HCT116 (cell line): ENCODE results near the gene MINDY4. TPM values are rescaled to one million over a fixed set of nuclear protein-coding genes. Genes with fewer than 3 reads are reported as not detected.

Experiments used
- ATAC-seq: fragments of 200-7000 bp; cut with Tn5 transposase; 2 replicates; pipeline ENCODE4 v1.9.1; 2020; ENCODE audit warnings: mild to moderate bottlenecking, moderate library complexity
- BruUV-seq: library from RNA; stranded (reverse); fragments of 400-500 nt; replicated peaks from 2 replicates; lab custom pipeline; 2021; lab: Mats Ljungman, UMichigan
- CTCF ChIA-PET: fragments of 300-600 bp; sonication (Branson Sonifier 250); formaldehyde crosslinking; loops from one replicate; lab custom pipeline; 2021; ENCODE audit warnings: antibody characterized with exemption; lab: Charles Lee
- POLR2A ChIA-PET: fragments of 300-600, 350-600 bp; sonication (Branson Sonifier 250); formaldehyde crosslinking; loops from one replicate; lab custom pipeline; 2021; ENCODE audit warnings: antibody characterized with exemption; lab: Charles Lee
- RAD21 ChIA-PET, 2 experiments: fragments of 300-600 bp; sonication (Branson Sonifier 250); formaldehyde crosslinking; loops; one replicate each; lab custom pipeline; 2023; ENCODE audit warnings: low total read pairs in 2 of 2; ENCODE audit not compliant: uncharacterized antibody in 2 of 2, unreplicated experiment in 2 of 2, low non-redundant PET in 1 of 2; lab: Charles Lee
- DNase-seq: peaks from one replicate; pipeline ENCODE4 v3.0.0-alpha.2; 2010; ENCODE audit warnings: low read depth, low spot score
- H2AFZ ChIP-seq: fragments of 200-600 bp; shearing (Covaris generic), sonication (generic); 2 replicates; pipeline ENCODE4 v1.6.1; 2017; ENCODE audit warnings: low read depth, mixed run types, mixed read lengths, antibody characterized with exemption, low read length; ENCODE audit not compliant: poor library complexity, severe bottlenecking
- H3K27ac ChIP-seq: 2 replicates; pipeline ENCODE4 v1.5.1; 2012; ENCODE audit warnings: low read depth, low read length
- H3K27me3 ChIP-seq: fragments of 200-600 bp; sonication (generic); 2 replicates; pipeline ENCODE4 v1.6.1; 2016; ENCODE audit warnings: mixed run types, low read length, mixed read lengths; ENCODE audit not compliant: insufficient read depth
- H3K36me3 ChIP-seq, 2 experiments: fragments of 200-500 bp in 1 of 2; fragments of 200-600 bp in 1 of 2; sonication (Bioruptor generic) in 1 of 2; sonication (generic) in 1 of 2; 2 replicates each; pipeline versions ENCODE4 v1.5.1 to v1.6.1; 2014 to 2016; ENCODE audit warnings: low read length in 2 of 2, inconsistent platforms in 1 of 2, mixed read lengths in 1 of 2, mixed run types in 1 of 2; ENCODE audit not compliant: insufficient read depth in 2 of 2, control insufficient read depth in 1 of 2
- H3K4me1 ChIP-seq, 2 experiments: fragments of 200-600 bp in 1 of 2; sonication (generic) in 1 of 2; 2 replicates each; pipeline versions ENCODE4 v1.5.1 to v1.6.1; 2012 to 2017; ENCODE audit warnings: low read length in 2 of 2, inconsistent platforms in 1 of 2, mild to moderate bottlenecking in 1 of 2, mixed read lengths in 1 of 2, mixed run types in 1 of 2, moderate library complexity in 1 of 2; ENCODE audit not compliant: insufficient read depth in 2 of 2, control insufficient read depth in 1 of 2
- H3K4me2 ChIP-seq: fragments of 200-600 bp; sonication (generic); 2 replicates; pipeline ENCODE4 v1.6.1; 2017; ENCODE audit warnings: mixed run types, low read length, mixed read lengths
- H3K4me3 ChIP-seq, 2 experiments: fragments of 200-600 bp in 1 of 2; sonication (generic) in 1 of 2; replicated peaks in 1 of 2; 2 replicates each; pipeline ENCODE4 v1.5.1; 2011 to 2016; ENCODE audit warnings: low read length in 2 of 2, control low read depth in 1 of 2, low read depth in 1 of 2, mild to moderate bottlenecking in 1 of 2, mixed read lengths in 1 of 2, mixed run types in 1 of 2
- H3K79me2 ChIP-seq: fragments of 200-600 bp; sonication (generic); 2 replicates; pipeline ENCODE4 v1.6.1; 2017; ENCODE audit warnings: mild to moderate bottlenecking, mixed run types, low read length, moderate library complexity, mixed read lengths; ENCODE audit not compliant: insufficient read depth
- H3K9ac ChIP-seq: fragments of 200-600 bp; sonication (generic); 2 replicates; pipeline ENCODE4 v1.6.1; 2016; ENCODE audit warnings: low read length, mixed read lengths
- H3K9me2 ChIP-seq: fragments of 200-600 bp; sonication (generic), shearing (Covaris generic); 2 replicates; pipeline ENCODE4 v1.6.1; 2017; ENCODE audit warnings: mixed run types, mild to moderate bottlenecking, moderate library complexity; ENCODE audit not compliant: insufficient read depth
- H3K9me3 ChIP-seq, 2 experiments: fragments of 200-500 bp in 1 of 2; fragments of 200-600 bp in 1 of 2; sonication (Bioruptor generic) in 1 of 2; sonication (generic) in 1 of 2; 2 replicates each; pipeline ENCODE4 v1.6.1; 2014 to 2017; ENCODE audit warnings: low read length in 2 of 2, mixed read lengths in 2 of 2, inconsistent platforms in 1 of 2, low read depth in 1 of 2, mild to moderate bottlenecking in 1 of 2, mixed run types in 1 of 2, moderate library complexity in 1 of 2; ENCODE audit not compliant: control insufficient read depth in 1 of 2, insufficient read depth in 1 of 2
- H4K20me1 ChIP-seq: fragments of 200-600 bp; sonication (generic), shearing (Covaris generic); 2 replicates; pipeline ENCODE4 v1.6.1; 2017; ENCODE audit warnings: mixed run types, mild to moderate bottlenecking, moderate library complexity; ENCODE audit not compliant: insufficient read depth
- ATF3 ChIP-seq: IDR thresholded peaks from 2 replicates; pipeline ENCODE4 v1.6.1; 2012
- MAX ChIP-seq: IDR thresholded peaks from 2 replicates; pipeline ENCODE4 v1.6.1; 2012
- POLR2A ChIP-seq: IDR thresholded peaks from 2 replicates; pipeline ENCODE4 v1.7.0; 2011; ENCODE audit warnings: borderline replicate concordance; ENCODE audit not compliant: insufficient read depth, insufficient read length; ENCODE audit errors: extremely low read depth
- RAD21 ChIP-seq: IDR thresholded peaks from 2 replicates; pipeline ENCODE4 v1.6.1; 2012; ENCODE audit warnings: low read depth, mild to moderate bottlenecking
- REST ChIP-seq: IDR thresholded peaks from 2 replicates; pipeline ENCODE4 v1.6.1; 2012; ENCODE audit warnings: low read depth
- YY1 ChIP-seq: IDR thresholded peaks from 2 replicates; pipeline ENCODE4 v1.6.1; 2011; ENCODE audit warnings: low read length, low read depth, moderate library complexity, mild to moderate bottlenecking; ENCODE audit not compliant: insufficient replicate concordance; ENCODE audit errors: extremely low read depth
- intact Hi-C: fragments of 100-400 bp; cut with micrococcal nuclease; formaldehyde crosslinking; loops from 2 replicates; pipeline ENCODE4 v1.10.0; 2022
- total RNA-seq: library from RNA; stranded (reverse); gene quantifications from one replicate; pipeline ENCODE4 v1.2.1, GENCODE V29; 2021; ENCODE audit not compliant: unreplicated experiment

The MINDY4 gene
- total RNA-seq, 1 experiment from 2014 or later: 6.1 TPM

GRCh38 chr7:30734497-30734896 is 36.7 kb upstream of the MINDY4 start (continued):
- no peak for TF ChIP-seq RAD21
- TF ChIP-seq, all 23 proteins: peak for 0

GRCh38 chr7:30735631-30736030 is 35.6 kb upstream of the MINDY4 start:
- no peaks in the 10 kb centered on the region for H3K4me1 ChIP-seq
- TF ChIP-seq POLR2A (no peak), REST (no peak), MAX (no peak), ATF3 (no peak), YY1 (no peak)
- no peak overlapping the region for H3K9ac ChIP-seq
- DNase-seq: no peak
- intact Hi-C loops: no loop called here
- no peaks in the 10 kb centered on the region for H3K9me2 ChIP-seq
- no peak for ATAC-seq
- H3K27ac ChIP-seq: no peak overlapping the region
- ChIA-PET POLR2A (no interaction called here), CTCF (no interaction called here), RAD21 (no interaction called here)
- no peak overlapping the region for H2AFZ ChIP-seq
- no peaks in the 10 kb centered on the region for H3K9me3 ChIP-seq
- BruUV-seq: no TSS peak
- H3K4me3 ChIP-seq: no peak overlapping the region
- H3K4me2 ChIP-seq: no peak overlapping the region
- H4K20me1 ChIP-seq: no peaks in the 10 kb centered on the region
- H3K36me3 ChIP-seq: no peaks in the 10 kb centered on the region
- no peaks in the 10 kb centered on the region for H3K79me2 ChIP-seq
- 0 out of 2 replicates have a peak, but pooled peaks cover 9% of the 10 kb centered on the region for H3K27me3 ChIP-seq
